Kidney epithelial cell (primary cell): ENCODE measurements around the gene GAS6. TPM values are rescaled to one million over a fixed set of nuclear protein-coding genes. Genes with fewer than 3 reads are reported as not detected.

Experiments
- total RNA-seq: library from RNA; depleted of rRNA; stranded (reverse); fragments of >200 nt; gene quantifications from 2 replicates; pipeline ENCODE4 v1.2.3, GENCODE V29; 2015

The GAS6 gene
- total RNA-seq, 1 donor from 2014 or later = 99.6 TPM

Other genes starting within 250 kb of the GAS6 start
- gene ATP4B, start 205.9 kb downstream of the GAS6 start, total RNA-seq = not detected in 2 replicates
- not detected in 2 replicates for gene GRK1, start 196.9 kb downstream of the GAS6 start, total RNA-seq
- 6.4 and 11.4 TPM in 2 replicates for gene TMEM255B, start 104.8 kb downstream of the GAS6 start, total RNA-seq
- 0.04 TPM in 1 of 2 replicates, not detected in the other for gene C13orf46, start 110.0 kb upstream of the GAS6 start, total RNA-seq